ENCODE data around the gene LENEP. TPM values are rescaled to one million over a fixed set of nuclear protein-coding genes. Genes with fewer than 3 reads are reported as not detected.

Gene LENEP
- total RNA-seq, 1 donor from 2014 or later, result 0.82 TPM

DNA sequence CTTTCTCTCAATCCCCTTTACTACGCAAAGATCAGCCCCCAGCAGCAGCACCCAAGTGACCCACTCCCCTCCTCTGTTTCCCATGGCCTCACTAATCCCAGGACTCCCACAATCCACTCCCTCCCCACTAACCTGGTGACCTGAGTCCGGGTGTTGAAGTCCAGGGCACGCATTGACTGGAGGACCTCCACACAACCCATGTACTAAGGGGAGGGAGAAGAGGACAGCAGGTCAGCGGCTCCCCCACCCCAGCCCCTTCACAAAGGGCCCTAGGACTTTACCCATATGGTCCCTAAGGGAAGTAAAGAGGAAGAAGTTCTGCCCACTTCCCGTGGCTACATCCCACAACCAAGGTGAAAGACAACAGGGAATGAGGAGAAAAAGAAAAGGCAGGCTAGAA is 24.1 kb upstream of the LENEP start:
- TF ChIP-seq CTCF (IDR thresholded peaks at IDR 0.05; ENCODE audit: unreplicated experiment), result no peak
- Mint-ChIP-seq H3K4me1 (ENCODE audit: unreplicated experiment) (peaks cover 73% of the 10 kb centered on the region), H3K36me3 (ENCODE audit: low read depth, unreplicated experiment) (peaks cover 51% of the 10 kb centered on the region), H3K27ac (ENCODE audit: unreplicated experiment) (peak overlapping the region; percentile 99), H3K9me3 (ENCODE audit: unreplicated experiment) (no peaks in the 10 kb centered on the region), H3K27me3 (ENCODE audit: unreplicated experiment) (peaks cover 36% of the 10 kb centered on the region), H3K4me3 (ENCODE audit: unreplicated experiment) (no peak overlapping the region)
- DNase-seq (ENCODE audit: low spot score), result no peak

- no peaks in the 10 kb centered on the region for H3K9me3 Mint-ChIP-seq (ENCODE audit: unreplicated experiment)
- H3K36me3 Mint-ChIP-seq (ENCODE audit: low read depth, unreplicated experiment), result peaks cover 46% of the 10 kb centered on the region
- peaks cover 68% of the 10 kb centered on the region for H3K4me1 Mint-ChIP-seq (ENCODE audit: unreplicated experiment)
- H3K4me3 Mint-ChIP-seq (ENCODE audit: unreplicated experiment), result no peak overlapping the region
- TF ChIP-seq CTCF (IDR thresholded peaks at IDR 0.05; ENCODE audit: unreplicated experiment), result no peak
- no peak for DNase-seq (ENCODE audit: low spot score)
- H3K27me3 Mint-ChIP-seq (ENCODE audit: unreplicated experiment), result peaks cover 36% of the 10 kb centered on the region
- peak overlapping the region; percentile 99 for H3K27ac Mint-ChIP-seq (ENCODE audit: unreplicated experiment)
Observed at GRCh38 chr1:154969860-154970452, 23.4 kb upstream of the LENEP start.

GRCh38 chr1:154970631-154971340 is 22.6 kb upstream of the LENEP start, which contains the start of gene SHC1:
Gene SHC1 (minus strand): TSS chr1:154970747. CDS start chr1:154970526, 221 bp downstream.
- Mint-ChIP-seq H3K36me3 (ENCODE audit: low read depth, unreplicated experiment) (peaks cover 38% of the 10 kb centered on the region), H3K4me1 (ENCODE audit: unreplicated experiment) (peaks cover 61% of the 10 kb centered on the region), H3K27me3 (ENCODE audit: unreplicated experiment) (peaks cover 35% of the 10 kb centered on the region), H3K27ac (ENCODE audit: unreplicated experiment) (peak within 1 kb of the TSS; percentile 99), H3K9me3 (ENCODE audit: unreplicated experiment) (no peaks in the 10 kb centered on the region), H3K4me3 (ENCODE audit: unreplicated experiment) (no peak within 1 kb of the TSS)
- TF ChIP-seq CTCF (IDR thresholded peaks at IDR 0.05; ENCODE audit: unreplicated experiment), result no peak
- peak; percentile 87 for DNase-seq (ENCODE audit: low spot score)

DNA sequence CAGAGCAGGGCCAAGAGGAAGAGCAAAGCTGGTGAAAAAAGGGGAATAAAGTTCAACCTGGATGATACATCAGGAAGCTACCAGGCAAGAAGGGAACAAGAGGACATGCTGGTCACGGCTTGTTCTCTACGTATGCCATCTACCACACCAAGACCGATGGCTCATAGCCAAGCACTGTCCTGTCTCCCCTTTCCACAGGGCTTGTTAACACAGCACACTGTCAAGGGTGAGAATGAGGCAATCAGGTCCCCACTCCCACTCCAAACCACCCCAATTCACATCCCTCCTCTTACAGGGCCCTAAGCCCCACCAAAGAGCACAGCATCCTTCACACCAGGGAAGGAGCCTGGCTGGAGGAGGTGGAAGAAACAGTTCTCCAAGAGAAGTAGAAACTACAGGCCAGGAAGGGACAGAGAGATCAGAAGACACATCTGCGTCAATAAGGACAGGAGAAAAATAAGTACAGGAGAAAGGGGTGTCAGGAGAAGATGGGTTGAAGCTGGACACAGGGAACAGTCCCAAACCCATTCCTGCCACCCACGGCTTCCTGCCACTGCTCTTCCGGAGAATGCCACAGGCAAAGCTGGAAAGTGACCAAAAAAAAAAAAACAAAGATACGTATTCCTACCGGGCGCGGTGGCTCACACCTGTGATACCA is 21.9 kb upstream of the LENEP start:
- peak overlapping the region; percentile 99 for H3K27ac Mint-ChIP-seq (ENCODE audit: unreplicated experiment)
- H3K4me1 Mint-ChIP-seq (ENCODE audit: unreplicated experiment), result peaks cover 54% of the 10 kb centered on the region
- no peaks in the 10 kb centered on the region for H3K9me3 Mint-ChIP-seq (ENCODE audit: unreplicated experiment)
- DNase-seq (ENCODE audit: low spot score), result no peak
- no peak overlapping the region for H3K4me3 Mint-ChIP-seq (ENCODE audit: unreplicated experiment)
- no peak for TF ChIP-seq CTCF (IDR thresholded peaks at IDR 0.05; ENCODE audit: unreplicated experiment)
- peaks cover 37% of the 10 kb centered on the region for H3K36me3 Mint-ChIP-seq (ENCODE audit: low read depth, unreplicated experiment)
- peaks cover 35% of the 10 kb centered on the region for H3K27me3 Mint-ChIP-seq (ENCODE audit: unreplicated experiment)

GRCh38 chr1:154972213-154972516 is 21.2 kb upstream of the LENEP start:
- TF ChIP-seq CTCF (IDR thresholded peaks at IDR 0.05; ENCODE audit: unreplicated experiment), result no peak
- H3K4me1 Mint-ChIP-seq (ENCODE audit: unreplicated experiment), result peaks cover 47% of the 10 kb centered on the region
- H3K27ac Mint-ChIP-seq (ENCODE audit: unreplicated experiment), result no peak overlapping the region
- no peaks in the 10 kb centered on the region for H3K9me3 Mint-ChIP-seq (ENCODE audit: unreplicated experiment)
- H3K36me3 Mint-ChIP-seq (ENCODE audit: low read depth, unreplicated experiment), result peaks cover 35% of the 10 kb centered on the region
- DNase-seq (ENCODE audit: low spot score), result no peak
- no peak overlapping the region for H3K4me3 Mint-ChIP-seq (ENCODE audit: unreplicated experiment)
- peaks cover 35% of the 10 kb centered on the region for H3K27me3 Mint-ChIP-seq (ENCODE audit: unreplicated experiment)

Data from endothelial cell (in vitro differentiated cells).